CMK (cell line): ENCODE results near the gene EVL.

Source experiments
- DNase-seq: peaks from one replicate; pipeline ENCODE4 v3.0.0-alpha.2; 2010; ENCODE audit warnings: low read depth

The EVL gene

DNA sequence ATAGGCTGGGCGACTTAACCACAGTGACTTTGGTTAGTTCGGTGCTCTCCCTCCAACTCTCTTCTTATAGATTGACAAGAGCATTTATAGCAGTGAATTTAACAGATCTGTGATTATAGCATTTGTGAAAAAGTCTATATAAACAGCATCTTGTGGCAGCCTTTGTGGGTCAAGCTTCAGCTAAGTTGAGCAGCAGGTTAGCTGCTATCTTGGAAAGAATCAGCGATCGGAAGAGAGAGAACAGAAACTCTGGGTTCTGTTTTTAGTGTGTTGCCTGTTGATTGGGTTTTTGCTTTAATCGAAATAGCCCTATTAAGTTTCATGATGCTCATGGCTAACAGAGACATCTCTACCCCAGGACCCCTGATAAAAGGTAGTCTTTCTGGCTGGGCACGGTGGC is 20.2 kb downstream of the EVL start:
- DNase-seq, result no peak

DNA sequence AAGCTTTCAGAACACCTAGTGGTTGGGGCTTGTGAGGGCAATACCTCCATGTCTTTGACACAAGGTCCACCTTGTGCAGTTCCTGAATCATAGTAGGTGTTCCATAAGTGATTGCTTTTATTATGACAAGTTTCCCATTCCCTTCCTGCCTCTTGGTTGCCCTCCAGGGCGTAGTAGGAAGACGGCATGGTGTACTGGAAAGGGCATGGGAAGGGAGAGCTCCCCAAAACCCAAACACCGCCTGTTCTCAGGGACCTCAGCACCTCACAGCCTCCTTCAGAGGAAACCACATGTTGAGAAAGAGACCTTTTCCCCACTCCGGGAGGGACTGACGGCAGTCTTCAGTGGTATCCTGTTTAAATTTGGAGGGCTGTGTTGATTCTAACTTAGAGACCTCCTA is 21.1 kb downstream of the EVL start:
- DNase-seq, result no peak

DNA sequence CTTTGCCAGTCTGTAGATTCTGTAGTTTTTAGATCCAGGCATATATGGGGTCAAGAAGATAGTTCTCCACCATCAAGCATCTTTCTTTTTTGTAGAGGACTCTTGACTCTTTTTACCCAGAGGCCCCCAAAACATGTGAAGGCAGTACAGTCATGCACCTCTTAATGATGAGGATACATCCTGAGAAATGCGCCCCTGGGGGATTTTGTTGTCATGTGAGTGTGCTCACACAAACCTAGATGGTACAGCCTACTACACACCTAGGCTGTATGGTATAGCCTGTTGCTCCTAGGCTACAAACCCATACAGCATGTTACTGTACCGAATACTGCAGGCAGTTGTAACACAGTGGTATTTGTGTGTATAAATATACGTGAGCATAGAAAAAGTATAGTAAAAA is 23.0 kb downstream of the EVL start:
- no peak for DNase-seq

DNA sequence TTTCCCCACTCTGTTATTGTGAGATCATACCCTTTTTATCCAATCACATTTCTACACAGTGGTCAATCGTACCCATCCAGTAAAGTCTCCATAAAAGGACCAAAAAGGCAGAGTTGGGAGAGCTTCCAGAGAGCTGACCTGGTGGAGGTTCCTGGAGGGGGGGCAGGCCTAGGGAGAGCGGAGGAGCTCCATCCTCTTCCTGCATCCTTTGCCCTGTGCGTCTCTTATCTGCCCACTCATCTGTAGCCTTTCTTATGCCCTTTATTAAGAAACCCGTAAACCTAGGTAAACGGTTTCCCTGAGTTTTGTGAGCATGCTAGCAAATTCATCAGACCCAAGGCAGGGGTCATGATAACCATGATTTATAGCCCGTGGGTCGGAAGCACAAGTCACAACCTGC is 26.2 kb downstream of the EVL start:
- no peak for DNase-seq

DNA sequence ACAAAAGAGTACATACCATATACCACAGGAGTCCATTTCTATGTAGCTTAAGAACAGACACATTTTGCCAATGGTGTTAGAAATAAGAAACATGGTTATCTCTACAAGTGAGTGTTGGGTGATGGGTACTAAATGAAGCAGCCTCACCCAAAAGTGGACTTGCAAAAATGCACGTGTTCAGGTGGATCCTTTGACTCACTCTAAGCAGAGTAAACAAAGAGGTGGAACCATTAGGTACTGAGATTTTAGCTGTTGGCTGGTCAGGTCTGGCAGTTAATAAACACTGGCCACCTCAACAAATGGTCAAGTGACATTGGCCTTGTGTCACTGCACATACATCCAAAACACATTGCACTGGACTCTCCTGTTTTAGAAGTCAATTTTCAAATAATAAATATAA is 27.6 kb downstream of the EVL start:
- no peak for DNase-seq

DNA sequence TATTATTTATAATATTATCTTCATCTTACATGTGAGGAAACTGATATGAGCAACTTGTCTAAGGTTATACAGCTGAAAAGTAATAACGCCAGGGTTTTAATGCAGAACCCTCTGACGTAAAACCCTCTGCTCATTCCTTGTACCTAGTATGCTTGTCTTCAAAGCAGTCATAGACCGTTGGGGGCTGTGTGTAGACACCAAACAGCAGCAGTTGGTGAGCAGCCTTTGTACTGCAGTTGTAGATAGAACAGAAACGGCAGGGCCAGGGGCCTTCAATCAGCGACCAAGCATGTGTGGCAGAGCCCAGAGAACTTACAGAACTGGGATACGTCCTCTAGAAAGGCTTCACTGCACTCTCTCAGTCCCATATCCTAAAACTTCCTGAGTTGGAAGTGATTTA is 28.1 kb downstream of the EVL start:
- no peak for DNase-seq

DNA sequence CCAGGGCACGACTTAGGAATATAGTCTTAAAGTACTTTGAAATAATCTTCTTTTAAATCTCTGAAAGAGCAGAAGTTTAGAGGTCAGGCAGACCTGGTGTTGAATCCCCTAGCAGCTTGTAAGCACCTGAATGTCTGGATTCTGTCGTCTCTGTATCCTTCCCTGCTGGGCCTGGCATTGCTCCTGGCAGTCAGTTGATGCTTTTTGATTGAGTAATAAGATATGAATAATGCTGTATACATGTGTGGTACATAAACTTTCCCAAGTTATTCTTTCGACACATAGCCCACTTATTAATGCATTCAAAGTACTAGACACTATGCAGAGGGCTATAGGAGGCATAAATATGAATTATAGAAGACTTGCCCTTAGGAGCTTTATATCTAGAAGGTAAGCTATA is 31.4 kb downstream of the EVL start:
- no peak for DNase-seq

DNA sequence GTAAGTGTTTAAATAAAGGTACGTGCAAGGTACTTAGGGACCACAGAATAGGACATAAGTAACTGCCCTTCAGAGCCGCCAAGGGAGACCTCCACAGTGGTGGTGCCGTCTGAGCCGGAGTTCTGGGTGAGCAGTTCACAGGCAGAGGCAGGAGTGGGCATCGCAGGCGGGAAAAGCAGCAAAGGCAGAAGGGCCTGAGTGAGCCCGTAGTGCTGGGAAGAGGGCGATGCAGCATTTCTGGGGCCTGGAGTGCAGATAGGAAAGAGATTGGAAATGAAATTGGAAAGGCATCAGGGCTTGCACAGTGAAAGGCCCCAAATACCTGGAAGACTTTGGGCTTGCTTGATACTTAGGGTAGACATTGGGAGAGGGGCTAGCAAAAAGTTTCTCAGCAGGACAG is 32.9 kb downstream of the EVL start:
- no peak for DNase-seq

DNA sequence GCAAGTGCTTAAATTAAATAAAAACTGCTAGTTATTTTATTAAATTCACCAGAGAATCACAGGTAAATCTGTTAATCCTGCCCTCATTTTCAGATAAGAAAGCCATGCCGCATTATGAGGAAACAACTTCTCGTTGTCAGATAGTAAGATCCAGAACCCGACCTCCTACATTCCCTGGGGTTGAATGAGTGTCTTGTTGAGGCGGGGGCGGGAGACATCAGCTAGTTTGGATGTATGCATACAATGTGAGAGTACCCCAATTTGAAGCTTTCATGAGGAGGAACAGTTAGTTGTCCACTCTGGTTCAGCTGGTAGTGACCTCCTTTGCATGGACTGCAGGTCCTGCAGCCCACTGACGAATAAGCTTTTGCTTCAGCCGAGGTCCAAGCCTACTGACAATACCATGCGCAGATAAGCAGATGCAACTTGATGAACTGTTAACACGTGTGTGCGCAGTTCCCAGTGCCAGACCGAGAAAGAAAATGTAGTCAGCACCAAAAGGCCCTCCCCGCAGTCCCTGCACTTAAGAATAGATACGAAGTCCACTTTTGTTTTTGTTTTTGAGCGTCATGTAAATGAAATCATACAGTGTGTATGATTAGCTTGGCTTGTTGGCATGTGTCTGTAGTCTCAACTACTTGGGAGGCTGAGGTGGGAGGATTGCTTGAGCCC is 34.9 kb downstream of the EVL start:
- DNase-seq, result no peak

DNA sequence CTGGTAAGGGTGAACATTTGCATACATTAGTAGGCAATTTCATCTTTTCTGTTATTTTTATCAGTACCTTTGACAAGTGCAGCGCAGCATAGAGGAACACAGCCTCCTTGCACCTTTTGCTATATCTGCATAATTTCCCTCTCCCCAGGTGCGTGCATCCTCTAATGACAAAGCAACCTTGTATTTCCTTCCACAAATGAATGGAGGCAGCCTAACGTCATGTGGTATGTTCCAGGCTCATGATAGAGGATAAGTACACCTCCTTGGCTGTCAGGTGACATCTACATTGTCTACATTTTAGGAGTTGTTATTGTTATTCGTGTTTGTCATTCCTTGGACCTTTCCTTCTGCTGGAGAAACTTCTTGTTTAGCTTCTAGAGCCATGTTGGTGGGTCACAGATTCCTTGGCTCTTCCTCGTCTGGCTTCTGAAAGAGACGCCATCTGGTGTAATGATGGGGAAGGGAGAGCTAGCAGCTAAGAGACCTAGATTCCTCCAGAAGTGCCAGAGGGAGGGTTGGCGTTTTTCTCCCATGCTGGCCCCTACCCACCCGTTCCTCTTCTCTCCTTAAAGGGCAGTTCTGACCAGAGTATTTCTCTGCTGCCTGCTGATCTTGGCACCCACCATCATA is 37.0 kb downstream of the EVL start:
- DNase-seq, result no peak

DNA sequence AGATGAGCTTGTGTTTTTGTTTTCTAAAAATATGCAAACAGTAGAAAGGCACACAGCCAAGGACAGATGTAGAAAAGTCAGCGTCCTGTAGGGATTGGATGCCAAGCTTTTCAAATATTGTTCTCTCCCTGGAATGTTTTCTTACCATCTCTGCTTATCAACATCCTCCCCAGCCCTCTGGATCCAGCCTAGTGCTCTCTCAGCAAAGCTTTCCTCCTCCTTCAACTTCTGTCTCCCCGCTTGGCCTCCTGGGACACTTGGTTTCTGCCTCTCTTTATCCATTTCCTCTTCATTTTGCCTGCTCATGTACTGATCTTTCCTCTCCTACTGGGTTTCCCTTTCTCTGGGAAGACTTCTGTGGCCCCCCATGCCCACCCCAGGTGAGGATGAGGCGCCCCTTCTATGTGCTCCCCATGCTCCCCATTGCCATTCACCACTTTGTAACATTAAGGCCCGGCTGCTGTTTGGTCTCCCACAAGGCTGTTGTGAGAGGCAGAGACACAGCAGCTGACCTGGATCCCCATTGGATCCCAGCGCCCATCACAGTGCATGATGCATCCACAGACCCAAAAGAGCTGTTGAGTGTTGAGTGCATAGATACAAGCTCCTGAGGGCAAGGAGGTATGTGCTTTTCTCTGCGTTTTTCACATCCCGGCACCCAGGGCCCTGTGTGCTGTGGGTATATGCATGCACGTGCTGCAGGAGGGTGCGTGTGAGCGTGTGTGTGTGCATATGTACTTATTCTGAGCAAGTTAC is 38.2 kb downstream of the EVL start:
- DNase-seq, result no peak

DNA sequence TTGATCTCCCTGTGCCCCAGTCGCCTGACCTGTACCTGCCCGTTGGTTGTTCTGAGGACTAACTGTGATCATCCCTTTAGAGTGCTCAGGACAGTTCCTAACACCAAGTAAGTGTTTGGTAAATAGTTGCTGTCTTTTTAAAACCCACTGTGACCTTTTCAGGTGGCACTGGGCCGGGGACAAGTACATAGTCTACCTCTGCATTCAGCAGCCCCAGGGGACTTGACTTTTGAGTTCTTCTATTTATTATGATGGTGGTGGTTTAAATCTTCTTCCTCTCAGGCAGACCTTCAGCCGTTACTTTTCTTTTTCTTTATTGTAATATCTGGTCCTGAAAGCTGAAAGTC is 38.8 kb downstream of the EVL start:
- DNase-seq, result no peak

DNA sequence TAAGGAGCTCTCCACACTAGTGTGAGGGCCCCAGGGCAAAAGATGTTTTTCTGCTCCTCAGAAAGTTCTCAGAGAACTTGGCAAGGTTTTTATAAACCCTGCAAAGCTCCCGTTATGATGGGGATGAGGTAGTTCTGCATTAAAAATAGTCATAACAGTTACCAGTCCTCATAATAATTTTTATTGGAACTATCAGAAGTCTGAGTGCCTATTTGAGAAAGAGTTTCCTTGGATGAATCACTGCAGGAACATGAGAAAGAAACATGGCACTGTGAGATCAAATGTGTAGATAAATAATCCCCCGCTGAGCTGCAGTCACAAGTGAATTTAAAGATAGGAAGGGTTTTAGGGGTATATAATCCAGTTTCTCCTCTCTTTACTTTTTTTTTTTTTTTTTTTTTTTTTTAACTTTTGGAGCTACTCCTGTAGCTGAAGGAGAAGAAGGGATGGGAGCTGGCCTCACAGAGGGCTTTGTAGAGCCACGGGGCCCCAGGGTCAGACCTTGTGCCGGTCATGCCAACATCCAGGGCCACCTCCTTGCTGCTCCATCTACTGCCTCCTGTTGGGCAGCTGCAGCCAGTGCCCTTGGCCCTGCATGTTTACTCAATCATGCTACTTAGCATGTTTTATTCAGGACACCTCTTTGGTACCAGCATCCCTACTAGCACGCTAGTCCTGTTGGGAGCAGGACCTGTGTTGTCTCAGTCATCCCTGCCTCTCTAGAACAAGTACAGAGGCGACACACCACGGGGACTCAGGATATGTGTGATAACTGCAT is 39.5 kb downstream of the EVL start:
- no peak for DNase-seq

DNA sequence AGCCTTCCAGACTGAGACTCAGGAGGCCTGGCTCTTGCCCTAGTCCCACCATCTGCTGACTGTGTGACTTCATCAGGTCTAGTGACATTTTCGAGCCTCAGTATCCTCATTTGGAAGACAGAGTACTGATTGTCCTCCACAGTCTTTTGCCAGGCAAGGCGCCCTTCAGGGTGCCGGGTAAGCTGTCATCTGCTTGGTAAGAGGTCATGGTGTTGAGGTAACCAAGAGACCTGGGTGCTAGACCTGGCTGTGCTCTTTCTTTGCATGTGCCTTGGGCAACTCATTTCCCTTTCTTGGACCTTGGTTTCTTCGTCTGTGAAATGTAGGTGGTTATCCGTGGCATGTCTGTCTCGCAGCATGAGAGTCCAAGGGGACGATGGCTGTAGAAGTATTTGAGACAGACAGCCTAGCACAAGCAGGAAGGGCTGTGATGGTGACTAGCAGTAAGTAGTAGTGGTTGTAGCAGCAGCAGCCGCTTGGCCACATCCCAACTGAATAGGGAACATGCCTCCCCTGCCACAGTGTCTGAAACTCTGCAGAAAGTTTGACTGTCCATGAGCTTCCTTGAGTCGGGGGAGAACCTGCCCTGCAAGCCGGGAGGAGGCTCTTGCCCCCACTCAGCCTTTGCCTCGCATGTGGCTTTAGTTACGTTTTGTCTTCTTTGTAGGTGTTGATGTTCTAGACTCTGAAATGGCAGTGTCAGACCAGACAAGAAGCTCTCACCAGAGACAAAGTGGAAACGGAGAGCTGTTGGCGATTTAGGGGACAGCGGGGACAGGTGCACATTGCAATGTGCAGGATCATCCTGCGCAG is 40.3 kb downstream of the EVL start:
- no peak for DNase-seq

DNA sequence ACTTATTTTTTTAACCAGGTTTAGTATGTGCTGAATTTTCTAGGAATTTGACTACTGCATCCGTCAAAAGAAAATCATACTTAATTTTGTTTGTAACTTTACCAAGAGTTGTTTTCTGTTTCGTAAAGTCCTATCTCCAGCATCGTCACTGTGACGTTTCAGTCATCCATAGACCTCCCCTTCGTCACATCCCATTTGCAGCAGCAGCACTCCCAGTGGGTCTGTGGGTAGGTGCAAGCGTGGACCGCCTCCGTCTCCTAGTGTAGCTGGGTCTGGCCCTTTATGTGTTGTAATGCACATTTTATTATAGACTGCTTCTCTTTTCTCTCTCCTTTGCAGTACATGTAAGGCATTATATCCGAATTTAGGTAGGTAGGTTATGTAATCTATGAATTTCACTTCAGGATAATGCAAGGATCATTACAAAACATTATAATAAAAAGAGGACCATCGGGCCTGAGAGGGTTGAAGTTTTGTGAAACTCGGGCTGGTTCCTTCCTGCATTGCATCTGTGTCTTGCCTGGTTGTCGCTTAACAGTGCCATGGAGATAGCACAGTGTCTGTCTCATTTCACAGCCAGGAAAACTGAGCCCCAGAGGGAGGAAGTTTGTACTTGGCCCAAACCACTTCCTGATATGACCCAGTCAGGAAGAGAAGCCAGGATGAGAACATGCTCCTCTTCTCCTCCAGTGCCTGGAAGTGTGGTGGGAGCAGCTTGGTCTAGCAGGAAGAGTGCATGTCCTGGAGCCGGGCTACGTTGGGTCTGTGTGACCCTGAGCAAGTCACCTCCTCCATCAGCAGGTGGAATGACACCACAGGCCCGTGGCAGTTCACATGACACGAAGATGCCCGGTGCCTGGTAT is 41.3 kb downstream of the EVL start:
- no peak for DNase-seq

DNA sequence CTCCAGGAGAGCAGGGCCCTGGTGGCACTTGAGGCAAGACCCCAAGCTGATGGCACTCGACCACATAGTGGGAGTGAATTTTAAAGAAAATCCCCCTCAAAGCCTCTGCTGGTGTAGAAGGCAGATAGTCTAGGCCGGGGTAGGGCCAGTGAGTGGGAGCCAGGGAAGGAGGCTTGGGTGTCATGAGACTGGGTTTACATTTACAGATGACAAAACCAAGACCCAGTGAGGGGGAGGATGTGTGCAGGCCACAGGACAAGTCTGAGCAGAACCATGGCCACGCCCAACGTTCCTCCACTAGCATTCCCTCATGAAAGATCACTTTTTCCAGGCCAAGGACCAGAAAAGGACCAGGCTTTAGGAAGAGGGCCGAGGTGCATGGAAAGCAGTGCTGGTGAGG is 42.0 kb downstream of the EVL start:
- DNase-seq, result no peak

DNA sequence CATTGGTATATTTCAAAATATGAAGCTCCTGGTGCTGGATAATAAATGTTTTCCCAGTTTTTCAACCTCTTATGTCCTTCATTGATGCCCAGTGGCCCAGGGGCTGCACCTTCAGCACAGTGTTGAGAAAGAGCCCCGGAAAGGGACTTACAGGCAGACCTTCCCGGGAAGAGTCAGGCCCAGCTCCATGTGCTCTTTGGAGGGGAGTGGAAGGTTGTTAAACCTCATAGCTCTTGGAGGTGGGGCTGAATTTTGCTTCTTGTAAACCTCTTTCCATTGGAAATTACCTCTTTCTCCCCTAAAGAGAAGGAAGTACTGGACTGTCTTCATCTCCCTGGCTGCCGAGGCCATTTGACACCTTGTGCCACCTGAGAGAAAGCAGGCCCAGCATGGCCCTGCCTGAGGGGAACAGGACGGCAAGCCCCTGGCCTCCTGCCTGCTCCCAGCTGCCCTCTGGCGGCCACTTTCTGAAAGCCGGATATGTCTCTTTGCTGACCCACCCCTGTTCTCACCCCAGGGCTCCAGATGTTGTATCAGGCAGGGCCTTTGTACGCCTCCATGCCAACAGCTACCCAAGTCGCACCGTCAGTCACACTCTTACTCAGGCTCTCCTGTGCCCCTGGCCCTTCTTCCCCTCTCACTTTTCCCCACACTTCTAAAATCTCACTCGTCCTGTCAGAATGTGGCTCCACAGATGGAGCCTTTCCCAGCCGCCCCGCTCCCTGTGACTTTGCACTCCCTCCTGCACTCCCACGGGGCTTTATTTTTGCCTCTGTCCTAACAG is 43.0 kb downstream of the EVL start:
- DNase-seq, result peak; percentile 32

DNA sequence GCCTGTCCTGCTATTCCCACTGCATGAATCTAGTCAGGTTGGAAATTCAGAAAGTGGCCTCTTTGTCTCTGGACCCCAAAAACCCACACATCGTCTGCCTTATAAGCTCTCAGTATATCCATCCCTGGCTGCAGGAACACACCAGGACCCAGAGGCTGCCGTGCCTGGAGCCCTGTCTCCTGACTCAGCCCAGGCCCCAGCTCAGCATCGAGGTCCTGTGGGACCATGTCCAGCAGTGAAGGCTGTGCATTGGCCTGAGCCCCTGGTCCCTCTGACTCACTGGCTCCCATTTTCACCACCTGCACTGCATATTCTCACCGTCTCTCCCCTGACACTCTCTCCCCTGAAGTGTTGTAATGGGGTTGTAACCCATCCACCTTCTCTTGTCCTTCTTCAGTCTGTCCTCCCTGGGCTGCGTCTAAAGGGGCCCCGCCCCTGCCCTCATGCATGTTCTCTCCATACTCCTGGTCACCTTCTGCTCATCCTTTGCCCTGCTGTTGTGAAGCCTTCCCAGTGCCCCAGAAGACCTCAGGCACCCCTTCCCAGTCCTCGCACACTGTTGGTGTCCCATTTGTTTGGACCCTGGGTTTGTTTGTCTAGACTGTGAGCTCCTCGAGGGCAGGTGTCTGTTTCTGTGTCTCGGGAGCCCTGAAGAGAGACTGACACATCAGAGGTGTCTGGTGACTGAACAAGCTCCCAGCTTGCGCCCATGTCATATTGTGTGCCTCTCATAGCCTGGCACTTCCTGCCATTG is 43.8 kb downstream of the EVL start:
- no peak for DNase-seq

DNA sequence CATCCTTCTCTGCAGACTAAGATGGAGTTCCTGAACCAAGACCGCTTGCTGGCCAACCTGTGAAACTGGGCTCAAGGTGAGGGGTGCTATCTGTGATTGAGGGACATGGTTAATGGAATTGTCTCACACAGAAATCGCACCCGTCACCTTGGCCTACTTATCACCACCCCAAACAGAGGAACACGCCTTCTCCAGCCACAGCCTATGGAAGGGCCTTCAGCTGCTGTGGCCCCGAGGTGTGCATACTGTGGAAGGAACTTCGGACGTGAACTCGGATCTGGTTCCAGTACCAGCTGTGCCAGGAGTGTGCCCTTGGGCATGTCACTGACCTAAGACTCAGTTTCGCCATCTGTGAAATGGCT is 44.4 kb downstream of the EVL start:
- no peak for DNase-seq

DNA sequence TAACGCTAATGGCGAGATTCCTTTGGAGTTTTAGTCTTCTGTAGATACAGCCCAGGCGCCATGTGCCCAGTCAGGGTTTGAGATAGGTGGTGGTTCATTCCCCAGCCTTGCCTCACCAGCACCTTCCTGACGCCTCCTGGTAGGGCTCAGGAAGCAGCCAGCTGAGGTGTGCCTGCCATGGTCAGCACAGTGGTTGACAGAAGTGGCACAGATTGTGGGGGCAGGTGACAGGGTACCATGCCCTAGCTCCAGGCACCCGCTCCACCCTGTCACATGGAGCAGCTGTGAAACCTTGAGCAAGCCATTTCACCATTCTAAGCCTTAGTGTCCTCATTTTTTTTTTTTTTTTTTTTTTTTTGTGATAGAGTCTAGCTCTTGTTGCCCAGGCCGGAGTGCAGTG is 45.6 kb downstream of the EVL start:
- DNase-seq, result no peak
